HG02970 (cell line): ENCODE results near the gene MVB12B.

Experiments
- ATAC-seq: cut with Tn5 transposase; IDR thresholded peaks from one replicate; pipeline ENCODE4 v1.9.1; 2021; ENCODE audit warnings: mild to moderate bottlenecking, moderate library complexity, moderate number of reproducible peaks; ENCODE audit not compliant: unreplicated experiment, low FRiP score

Gene MVB12B

DNA sequence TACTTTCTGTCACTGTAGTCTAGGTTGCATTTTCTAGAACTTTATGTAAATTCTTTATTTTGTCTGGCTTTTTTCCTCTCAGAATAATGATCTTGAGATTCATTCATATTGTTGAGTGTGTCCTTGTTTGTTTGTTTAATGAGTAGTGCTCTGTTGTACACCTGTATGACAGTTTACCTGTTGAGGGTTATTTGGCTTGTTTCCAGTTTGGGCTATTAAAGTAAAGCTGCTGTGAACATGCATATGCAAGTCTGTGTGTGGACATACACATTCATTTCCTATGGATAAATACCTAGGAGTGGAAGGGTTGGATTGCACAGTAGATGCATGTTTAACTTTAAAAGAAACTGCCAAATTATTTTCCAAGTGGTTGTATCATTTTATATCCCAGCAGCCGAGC, 30.4 kb downstream of the MVB12B start:
- no peak for ATAC-seq

GRCh38 chr9:126360073-126360472, 33.4 kb downstream of the MVB12B start:
- no peak for ATAC-seq

- no peak for ATAC-seq
Observed at GRCh38 chr9:126361810-126362238, 35.2 kb downstream of the MVB12B start.

DNA sequence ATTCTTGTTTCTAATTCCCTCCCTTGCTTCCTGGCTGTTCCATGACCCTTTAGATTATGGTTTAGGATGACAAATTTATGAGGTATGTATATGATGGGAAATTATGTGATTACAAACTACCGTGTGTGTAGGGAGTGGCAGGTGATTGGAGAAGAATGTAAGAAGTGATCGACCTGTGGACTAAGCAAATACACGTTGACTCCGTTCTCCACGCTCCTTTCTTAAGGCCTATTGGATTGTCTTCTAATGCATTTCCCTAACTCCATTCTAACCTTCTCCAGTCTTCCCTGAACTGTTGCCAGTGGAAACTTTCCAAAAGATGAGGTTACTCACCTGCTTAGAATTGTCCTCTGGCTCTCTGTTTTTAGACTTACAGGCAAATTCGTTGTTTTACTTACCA, 36.6 kb downstream of the MVB12B start:
- no peak for ATAC-seq

DNA sequence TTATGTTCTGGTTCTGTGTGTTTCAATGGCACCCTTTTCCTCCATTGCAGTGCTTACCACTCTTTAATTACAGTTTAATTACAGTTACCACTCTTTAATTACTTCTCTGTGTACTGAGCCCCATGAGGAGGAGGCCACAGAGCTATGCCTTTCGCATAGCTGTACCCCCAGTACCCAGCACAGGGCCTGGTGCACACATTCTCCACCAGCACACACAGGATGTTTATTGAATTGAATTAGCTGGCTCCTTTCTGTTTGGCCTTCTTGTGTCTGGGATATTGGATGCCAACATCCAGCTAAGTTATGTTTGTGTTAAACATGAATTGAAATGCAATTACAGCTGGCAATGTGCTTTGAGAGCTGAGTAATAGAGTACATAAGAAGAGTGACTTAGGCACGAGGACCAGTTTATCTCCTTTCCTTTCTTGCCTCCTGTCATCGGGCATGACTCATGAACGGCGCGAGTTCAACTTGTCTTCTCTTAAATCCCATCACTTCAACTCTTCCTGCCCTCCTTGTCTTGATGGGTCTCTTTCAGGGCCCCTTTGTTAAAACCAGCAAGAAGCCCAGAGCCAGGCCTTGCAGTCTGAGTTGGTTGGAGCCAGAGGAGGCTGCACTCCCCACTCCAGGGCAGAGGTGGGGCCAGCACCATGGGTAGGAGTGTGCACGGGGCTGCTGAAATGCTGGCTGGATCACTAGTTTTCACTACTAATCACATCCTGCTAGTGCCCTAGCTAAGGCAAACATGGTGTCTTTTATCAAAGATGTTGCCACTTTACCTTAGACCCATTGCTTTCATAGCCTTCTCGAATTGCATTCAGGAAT, 37.4 kb downstream of the MVB12B start:
- ATAC-seq: no peak

DNA sequence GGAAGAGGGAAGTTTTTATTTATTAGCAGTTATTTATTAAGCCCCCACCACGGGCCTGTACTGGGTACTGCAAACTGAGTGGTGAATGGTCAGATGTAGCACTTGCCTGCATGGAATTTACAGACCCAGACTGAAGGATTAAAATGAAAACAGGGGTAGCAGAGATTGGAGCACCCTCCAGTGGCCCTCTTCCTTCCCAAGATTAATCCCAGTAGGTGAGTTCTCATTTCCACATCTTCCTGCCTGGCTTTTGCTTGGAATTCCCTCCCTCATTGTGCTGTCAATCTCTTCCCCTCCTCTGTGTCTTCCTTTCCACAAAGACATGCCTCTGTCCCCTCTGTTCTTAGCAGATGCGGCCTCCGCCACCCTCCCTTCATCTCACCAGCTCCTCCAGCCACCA, 39.2 kb downstream of the MVB12B start:
- ATAC-seq: no peak

- no peak for ATAC-seq
Observed at GRCh38 chr9:126366366-126367011, 39.9 kb downstream of the MVB12B start.

GRCh38 chr9:126367139-126367538, 40.5 kb downstream of the MVB12B start:
- no peak for ATAC-seq

GRCh38 chr9:126367616-126368015, 41.0 kb downstream of the MVB12B start:
- ATAC-seq: no peak

DNA sequence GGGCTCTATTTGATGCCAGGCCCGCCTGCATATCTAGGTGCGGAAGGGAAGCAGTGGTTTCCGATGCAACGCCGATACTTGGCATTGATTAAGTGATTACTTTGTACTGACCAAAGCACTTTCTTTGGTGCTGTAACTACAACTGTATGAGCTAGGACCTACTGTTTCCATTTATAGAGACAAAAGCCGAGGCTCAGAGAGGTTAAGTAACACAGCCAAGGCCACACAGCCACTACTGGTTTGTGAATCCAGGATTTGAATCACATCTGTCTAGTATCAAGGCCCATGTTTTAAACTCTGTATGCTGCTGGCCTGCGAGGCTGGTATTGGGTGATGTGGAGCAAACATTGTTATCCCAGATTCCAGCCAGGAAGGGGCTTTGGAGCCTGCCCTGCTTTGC, 41.4 kb downstream of the MVB12B start:
- no peak for ATAC-seq

- no peak for ATAC-seq
Observed at GRCh38 chr9:126371007-126371870, 44.6 kb downstream of the MVB12B start.

DNA sequence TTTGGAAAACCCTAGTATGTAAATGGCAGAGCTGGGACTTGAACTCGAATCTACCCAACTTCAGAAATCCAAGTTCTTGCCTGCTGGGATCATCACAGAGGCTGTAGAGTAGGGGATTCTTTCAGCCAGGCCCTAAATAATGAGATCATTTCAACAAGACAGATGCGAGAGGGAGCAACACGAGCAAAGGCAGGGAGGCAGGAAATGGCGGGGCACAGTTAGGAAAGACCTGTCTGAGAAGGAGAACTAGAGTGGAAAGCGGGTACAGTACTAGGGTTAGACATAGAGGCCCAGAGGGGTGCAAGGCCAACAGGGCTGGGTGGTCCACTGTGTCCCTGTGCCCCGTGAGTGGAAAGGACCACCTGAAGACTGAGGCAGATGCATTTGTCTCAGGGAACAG, 46.1 kb downstream of the MVB12B start:
- ATAC-seq: no peak

- no peak for ATAC-seq
Observed at GRCh38 chr9:126373241-126373640, 46.6 kb downstream of the MVB12B start.

DNA sequence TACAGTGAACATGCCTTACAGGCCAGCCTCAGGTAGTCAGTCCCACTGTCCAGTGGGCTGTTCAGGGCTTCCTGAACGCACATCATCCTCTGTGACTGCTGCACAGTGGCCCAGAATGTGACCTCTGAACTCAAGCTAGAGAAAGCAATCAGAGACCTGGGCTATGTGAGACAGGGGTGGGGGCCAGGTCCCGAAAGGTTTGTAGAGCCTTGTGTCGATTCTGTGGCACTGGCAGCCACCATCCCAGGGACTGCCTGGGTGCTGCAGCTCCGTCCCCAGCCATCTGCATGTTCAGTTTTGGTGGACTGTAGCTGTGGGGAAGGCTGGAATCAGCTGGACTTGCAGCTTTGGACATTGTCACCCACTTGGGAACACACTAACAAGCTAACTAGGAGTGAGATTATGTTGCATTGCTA, 47.7 kb downstream of the MVB12B start:
- no peak for ATAC-seq

- ATAC-seq: no peak
Observed at GRCh38 chr9:126375386-126375785, 48.8 kb downstream of the MVB12B start.

- no peak for ATAC-seq
Observed at GRCh38 chr9:126376311-126377175, 49.9 kb downstream of the MVB12B start.

- no peak for ATAC-seq
Observed at GRCh38 chr9:126377176-126377509, 50.5 kb downstream of the MVB12B start.

DNA sequence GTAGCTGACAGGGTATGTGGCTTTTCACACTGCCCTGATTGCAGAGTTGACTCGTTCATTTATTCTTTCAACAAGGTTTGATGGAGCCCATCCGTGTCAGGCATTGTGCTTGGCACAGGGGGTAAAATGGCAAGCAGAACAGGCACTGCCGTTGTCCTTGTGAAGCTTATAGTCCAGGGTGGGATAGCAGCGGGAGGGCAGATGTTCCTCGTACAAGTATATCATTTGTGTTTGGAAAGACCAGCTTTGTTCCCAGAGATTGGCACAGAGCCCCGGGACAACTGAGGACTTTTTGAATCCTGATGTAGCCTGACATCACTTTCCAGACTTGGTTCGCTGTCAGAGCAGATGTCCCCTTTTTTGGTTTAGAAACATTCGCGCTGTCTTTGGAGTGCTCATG, 50.9 kb downstream of the MVB12B start:
- no peak for ATAC-seq

- ATAC-seq: no peak
Observed at GRCh38 chr9:126378761-126379160, 52.1 kb downstream of the MVB12B start.

DNA sequence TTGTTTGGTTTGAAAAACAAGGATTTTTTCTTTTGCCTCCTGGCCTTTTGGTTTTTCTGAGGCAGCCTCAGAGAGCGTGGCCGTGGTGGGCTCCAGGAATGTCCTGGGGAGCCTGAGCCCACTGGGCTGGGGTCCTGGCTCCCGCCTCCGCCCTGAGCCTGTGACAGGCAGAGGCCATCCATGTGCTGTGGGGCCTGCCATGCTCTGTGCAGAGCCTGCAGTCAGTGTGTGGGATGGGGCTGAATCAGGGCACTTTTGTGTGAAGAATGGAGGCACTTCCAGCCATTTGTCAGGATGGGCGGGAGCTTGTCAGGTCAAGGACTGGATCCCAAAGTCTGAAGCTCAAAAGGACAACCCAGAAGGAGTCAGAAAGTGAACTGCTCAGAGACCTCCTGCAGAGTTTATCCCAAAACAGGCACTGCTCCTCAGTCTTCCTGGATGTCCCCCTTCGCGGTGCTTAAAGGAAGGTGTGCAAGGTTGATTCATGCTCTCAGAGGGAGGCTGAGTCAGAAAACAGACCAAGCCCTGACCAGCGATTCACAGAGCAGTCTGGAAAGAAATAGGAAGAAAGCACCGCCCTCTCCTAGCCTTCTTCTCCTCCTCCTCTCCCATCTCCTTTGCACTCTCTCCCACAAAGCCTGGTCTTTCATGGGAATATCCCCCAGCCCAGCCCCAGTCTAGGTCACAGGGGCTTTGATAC, 53.2 kb downstream of the MVB12B start:
- no peak for ATAC-seq
